GM19238 (cell line): ENCODE results near the gene ITGA2B.
"Not testable (repeated sequence)": the region's sequence is repeated elsewhere in the genome, so short reads cannot be mapped to it uniquely, and the experiment has no call there.

ENCODE experiments used
- DNase-seq: peaks from one replicate; pipeline ENCODE4 v3.0.0; 2011; ENCODE audit warnings: low spot score; ENCODE audit not compliant: insufficient read length

ITGA2B gene

DNA sequence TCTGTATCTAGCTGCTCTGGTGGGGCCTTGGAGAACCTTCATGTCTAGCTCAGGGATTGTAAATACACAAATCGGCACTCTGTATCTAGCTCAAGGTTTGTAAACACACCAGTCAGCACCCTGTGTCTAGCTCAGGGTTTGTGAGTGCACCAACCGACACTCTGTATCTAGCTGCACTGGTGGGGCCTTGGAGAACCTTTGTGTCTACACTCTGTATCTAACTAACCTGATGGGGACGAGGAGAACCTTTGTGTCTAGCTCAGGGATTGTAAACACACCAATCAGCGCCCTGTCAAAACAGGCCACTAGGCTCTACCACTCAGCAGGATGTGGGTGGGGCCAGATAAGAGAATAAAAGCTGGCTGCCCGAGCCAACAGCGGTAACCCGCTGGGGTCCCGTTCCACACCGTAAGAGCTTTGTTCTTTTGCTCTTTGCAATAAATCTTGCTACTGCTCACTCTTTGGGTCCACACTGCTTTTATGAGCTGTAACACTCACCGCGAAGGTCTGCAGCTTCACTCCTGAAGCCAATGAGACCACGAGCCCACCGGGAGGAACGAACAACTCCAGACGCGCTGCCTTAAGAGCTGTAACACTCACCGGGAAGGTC lies 19.9 kb downstream of the ITGA2B start:
- DNase-seq = not testable (repeated sequence)

DNA sequence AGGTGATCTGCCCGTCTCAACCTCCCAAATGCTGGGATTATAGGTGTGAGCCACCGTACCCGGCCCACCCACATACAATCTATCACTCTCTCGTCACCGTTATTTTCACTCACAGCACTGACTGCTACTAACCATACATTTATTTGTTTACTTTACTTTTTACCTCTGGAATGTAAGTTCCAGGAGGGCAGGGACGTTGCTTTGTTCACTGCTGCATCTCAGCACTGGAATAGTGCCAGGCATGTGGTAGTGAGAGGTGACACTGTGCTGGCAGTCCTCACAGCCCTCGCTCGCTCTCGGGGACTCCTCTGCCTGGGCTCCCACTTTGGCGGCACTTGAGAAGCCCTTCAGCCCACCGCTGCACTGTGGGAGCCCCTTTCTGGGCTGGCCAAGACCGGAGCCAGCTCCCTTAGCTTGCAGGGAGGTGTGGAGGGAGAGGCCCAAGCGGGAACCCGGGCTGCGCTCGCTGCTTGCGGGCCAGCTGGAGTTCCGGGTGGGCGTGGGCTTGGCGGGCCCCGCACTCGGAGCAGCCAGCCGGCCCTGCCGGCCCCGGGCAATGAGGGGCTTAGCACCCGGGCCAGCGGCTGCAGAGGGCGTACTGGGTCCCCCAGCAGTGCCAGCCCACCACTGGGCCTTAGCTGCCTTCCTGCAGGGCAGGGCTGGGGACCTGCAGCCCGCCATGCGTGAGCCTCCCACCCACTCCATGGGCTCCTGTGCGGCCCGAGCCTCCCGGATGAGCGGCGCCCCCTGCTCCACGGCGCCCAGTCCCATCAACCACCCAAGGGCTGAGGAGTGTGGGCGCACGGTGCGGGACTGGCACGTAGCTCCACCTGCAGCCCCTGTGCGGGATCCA lies 20.8 kb downstream of the ITGA2B start:
- not testable (repeated sequence) for DNase-seq

DNA sequence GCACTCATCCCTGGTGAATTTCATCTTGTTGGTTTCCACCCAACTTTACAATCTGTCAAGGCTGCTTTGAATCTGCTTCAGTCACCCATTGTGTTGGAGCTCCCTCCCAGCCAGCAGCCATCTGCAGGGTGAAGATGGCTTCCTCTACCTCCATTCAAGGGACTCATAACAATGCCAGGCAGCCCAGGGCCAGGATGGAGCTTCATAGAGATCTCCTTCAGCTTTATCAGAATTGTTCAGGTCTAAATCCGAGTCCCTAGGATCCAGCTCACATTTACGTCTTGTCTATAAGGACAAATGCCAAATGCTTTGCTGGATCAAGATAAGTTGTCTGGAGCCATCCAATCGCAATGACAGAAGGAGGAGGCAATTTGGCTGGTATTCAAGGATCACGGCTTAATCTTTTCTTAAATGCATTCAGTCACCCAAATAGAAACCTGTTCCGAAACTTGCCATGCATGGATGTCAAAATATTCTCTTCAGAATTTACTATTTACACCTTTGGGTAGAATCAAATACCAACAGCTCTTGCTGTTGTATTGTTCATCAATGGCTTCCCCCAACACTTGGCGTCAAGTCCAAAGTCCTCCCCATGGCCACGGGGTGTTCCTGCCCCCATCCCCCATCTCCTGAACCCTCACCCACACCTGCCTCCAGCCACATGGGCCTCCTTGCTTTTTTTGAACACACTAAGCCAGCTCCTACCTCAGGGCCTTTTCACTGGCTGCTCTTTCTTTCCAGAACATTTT lies 22.0 kb downstream of the ITGA2B start:
- DNase-seq = no peak

DNA sequence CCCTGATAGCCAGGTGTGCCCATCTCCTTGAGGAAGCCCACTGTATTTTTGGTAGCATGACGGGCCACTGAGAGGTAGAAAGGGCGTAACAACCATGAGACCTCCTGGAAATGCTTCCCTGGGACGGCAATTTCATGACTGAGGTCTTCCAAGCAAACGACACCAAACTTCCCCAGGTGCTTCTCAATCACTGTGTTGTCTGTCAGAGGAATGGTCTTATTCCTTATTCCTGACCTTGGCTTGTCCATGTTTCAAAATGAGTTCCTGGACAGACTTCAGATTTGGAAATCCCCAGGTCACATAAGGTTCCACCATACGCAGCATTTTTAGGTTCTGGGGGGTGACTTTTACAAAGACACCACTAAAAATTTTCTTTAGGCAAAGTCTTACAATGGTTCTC lies 24.4 kb downstream of the ITGA2B start:
- not testable (repeated sequence) for DNase-seq

DNA sequence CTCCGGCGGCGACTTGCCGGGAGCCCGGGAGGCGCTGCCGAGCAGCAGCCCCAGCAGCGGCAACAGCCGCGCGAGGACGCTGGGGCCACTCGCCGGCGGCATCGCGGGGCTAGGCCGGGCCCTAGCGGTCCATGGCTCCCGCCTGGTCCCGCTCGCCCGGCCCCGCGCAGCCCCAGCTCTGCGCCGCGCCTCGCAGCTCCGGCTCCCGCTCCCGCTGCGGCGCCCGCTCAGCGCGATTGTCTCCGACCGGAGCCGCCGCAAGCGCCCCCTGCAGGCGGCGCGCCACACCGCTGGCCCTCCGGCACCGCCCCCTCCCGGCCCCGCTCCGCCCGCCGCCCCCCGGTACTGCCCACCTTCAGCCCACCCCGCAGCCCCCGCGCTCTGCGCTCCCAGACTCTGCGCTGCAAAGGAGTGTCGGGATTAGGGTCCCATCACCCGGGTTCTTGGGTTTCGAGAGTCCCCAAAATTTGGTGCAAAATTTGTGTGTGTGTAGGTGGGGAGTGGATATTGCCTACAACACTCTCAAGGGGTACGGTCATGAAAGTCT lies 25.8 kb downstream of the ITGA2B start, which contains the start of gene FAM171A2:
Gene FAM171A2, minus strand, starts transcription at position 241 of the 547 bp plus-strand sequence. Its CDS starts 139 bp downstream, at position 102.
- DNase-seq = peak; percentile 86

DNA sequence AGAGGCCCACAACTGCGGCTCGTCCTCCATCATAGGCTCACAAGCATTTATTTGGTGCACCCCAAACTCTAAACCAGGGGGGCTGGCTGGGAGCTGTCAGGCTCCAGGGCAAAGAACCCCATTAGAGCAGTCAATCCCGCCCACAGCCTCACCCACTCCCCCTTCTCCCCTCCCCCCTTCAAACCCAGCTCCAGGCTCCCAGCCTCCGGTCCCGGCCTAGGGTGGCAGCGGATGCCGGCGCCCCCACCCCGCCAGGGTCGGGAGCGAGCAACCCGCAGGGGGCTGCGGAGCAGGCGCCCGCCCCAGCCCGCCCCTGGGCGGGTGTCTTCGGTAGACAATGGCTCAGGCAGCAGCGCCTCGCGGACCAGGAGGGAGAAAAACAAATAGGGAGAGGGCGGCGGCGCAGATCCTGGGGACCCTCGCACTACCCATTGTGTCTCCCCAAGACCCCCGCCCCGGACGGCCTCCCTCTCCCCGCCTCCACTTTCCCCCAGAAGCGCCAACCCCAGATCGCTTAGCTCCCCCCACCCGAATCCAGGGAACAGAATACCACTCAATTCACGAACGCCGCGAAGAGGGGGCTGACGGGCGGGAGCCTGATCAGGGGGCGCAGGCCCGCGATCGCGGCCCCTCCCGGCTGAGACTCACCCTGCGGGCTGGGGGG lies 26.4 kb downstream of the ITGA2B start:
- DNase-seq = peak; percentile 60

DNA sequence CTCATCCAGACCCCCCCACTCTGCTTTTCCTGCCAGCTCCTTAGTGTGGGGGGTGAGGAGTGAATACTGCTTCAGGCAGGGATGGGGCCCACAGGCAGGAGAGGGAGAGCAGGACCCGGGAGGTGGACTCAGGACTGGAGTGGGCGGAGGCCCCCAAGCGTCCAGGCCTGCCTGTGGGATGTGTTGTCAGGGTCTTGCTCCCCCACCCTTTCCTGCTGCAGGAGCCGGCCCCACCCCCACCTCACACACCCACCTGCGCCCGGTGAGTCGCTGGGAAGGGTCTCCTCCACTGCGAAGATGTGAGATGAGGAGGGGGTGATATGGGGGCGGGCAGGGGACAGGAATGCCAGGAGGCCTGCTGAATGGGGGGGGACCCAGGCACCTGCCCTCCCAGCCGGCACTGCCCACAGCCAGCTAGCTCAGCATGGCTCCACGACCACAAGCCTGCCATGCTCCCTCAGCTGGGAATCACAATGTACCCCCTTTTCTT lies 26.9 kb downstream of the ITGA2B start:
- DNase-seq = no peak

DNA sequence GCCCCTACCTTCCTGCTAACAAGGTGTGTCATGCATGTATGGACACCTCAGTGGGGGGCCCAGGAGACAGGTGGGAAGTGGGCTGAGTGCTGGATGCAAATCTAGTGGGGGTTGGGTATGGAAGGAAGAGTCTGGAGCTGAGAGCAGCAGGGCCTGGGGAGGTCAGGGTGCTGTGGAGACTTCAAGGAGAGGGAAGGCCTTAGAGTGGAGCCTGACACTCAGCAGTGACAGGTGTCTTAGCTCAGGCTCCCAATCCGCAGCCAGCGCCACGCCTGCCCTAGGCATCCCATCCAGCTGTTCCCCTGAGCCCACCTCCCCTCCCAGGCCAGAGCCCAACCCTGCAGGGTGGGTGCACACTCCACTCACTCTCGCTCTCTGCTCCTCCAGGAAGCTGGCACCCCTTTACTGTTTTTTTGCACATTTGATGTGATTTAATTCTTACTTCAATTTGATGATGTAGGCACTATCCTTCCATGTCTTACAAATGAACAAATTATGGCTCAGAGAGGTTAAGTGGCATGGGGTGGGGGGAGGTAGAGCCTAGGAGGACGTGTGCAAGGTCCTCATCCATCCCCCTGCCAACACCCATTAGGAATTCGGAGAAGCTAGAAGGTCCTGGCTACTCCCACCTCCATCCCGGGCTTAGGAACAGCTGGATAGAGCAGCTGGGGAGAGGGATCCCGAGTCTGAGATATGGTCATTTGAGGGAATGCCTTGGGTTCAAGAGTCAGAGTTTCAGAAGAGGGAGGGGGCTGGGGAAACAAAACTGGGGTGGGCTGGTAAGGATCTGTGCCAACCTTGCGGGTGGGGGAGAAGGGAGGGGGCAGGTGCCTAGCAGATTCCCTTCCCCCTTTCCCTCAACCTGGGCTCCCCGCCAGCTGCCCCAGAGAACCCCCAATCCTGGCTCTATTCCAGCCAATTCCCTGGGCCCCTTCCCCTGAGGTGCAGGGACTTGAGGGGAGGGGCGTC lies 27.9 kb downstream of the ITGA2B start:
- DNase-seq = no peak

DNA sequence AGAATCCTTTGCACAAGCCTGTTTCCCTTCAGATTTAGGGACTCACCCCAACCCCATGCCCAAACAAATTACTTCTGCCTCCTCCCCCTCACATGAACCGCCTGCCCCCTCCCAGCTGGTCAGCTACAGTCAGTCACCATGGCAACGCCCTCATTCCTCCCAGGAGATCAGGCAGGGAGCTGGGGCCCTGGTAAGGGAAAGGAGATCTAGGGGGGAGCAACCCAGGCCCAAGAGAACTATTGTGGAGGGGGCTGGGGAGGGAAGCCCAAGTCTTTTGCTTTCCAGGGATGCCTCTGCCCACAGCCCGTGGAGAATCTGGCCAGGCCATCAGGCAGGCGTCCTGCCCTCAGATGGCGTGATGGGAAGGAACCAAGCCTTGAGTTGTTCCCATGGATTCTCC lies 28.6 kb downstream of the ITGA2B start:
- DNase-seq = no peak

DNA sequence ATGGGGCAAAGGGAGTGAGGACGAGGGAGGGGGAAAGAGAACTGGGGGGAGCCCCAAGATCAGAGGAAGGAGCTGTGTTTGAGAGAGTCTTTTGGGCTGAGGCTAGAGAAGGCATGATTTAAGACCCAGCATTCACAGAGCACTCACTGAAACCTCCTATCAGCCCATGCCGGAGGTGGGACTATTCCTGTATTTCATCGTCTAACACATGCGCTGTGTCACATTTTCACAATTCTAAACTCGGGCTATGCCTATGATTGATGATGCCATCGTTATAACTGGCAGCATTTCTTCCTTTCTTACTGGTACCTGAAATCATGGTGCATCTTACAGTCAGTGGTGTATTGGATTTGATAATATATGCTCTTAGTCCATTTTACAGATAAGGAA lies 29.3 kb downstream of the ITGA2B start:
- no peak for DNase-seq

DNA sequence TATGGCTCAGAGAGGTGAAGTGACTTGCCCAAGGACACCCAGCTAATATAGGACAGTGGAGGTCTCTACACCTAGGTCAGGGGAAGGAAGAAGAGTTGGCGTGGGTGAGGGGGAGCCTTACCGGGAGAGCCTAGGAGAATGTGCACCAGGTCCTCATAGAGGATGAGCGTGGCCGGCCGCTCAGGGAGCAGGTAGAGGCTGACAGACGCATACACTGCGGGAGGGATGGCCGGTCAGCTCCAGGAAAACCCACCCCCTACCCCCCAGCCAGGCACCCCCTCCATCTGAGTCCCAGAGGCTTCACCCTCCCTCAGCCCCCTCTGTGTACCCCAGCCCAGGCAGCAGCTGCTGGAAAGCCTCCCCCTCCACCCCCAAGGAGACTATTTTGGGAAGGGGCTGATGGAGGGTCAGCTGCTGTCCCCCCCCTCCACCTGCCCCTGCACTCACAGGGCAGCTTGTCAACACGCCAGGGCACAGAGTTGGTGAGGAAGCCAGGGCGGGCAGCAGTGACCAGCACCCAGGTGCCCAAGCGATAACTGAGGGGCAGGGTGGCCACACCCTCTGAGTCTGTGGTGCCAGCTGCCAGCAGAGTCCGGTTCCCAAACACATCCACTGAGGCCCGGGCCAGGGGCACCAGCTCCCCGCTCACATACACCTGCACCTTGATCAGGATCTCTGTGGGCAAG lies 29.8 kb downstream of the ITGA2B start:
- DNase-seq = no peak

DNA sequence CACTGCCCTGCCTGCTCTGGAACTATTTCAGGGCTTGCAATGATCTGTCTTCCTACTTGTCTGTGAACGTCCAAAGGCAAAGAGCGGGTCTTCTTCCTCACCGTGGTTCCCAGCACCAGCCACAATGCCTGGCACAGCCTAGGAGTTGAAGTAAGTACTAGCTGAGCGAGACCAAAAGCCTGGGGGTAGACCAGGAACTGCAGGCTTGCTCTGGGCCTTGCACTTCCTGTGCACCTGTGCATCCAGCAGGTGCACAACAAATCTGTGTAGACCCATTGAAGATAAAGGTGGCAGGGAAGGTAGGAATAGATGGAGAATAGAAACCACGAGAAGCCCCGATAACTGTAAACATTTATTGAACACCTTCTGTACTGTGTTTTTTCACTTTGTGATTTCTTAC lies 30.4 kb downstream of the ITGA2B start:
- no peak for DNase-seq

DNA sequence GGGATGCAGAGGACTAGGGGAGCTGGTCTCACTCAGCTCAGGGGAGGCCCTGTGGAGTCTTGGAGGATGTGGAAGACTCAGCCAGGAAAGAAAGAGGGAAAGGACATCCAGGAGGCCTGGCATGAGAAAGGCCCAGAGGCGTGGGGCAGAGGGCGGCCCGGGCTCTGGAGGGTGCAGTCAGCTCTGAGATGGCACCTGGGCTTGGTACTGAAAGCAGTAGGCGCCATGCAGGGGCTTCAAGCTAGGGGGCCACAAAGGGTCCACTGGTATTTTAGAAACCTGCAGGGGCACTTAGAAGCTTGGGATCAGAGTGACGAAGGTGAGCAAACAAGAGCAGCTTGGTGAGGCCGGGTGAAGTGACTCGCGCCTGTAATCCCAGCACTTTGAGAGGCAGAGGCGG lies 31.4 kb downstream of the ITGA2B start:
- DNase-seq = no peak

DNA sequence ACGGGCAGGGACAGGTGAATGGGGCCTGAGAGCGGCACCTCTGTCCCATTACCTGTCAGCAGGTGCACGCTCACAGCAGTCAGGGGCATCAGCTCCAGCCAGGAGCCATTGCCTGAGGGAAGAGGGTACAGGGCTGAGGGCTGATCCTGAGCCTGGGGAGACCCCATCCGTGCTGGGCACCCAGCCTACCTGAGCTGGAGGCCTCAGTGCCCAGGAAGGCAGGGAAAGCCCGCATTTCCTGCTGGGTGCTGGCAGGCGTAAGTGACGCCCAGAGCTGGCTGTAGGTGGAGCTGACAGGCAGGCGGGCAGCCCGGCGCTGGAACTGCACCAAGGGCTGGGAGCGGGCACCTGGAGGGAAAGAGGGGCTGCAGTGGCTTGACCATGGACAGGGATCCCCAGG lies 33.2 kb downstream of the ITGA2B start:
- no peak for DNase-seq

DNA sequence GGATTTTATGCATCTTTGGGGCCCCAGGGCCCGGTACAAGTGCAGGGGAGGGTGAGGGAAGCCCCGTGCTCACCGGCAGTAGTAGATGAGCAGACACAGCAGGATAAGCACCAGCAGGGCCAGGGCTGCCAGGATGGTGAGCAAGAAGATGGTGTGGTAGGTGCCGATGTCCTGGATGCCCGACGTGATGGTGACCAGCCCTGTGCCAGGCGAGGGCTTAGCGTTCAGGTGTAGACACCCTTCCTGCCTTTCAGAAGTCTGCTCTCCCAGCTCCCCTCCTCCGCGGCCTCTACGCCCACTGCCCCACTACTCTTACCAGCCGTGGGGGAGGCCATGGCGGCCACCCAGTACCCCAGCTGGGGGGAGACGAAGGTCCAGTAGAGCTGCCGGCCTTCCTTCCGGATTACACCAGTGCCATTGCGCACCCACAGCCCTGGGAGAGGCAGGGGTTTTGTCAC lies 33.8 kb downstream of the ITGA2B start:
- DNase-seq = no peak

DNA sequence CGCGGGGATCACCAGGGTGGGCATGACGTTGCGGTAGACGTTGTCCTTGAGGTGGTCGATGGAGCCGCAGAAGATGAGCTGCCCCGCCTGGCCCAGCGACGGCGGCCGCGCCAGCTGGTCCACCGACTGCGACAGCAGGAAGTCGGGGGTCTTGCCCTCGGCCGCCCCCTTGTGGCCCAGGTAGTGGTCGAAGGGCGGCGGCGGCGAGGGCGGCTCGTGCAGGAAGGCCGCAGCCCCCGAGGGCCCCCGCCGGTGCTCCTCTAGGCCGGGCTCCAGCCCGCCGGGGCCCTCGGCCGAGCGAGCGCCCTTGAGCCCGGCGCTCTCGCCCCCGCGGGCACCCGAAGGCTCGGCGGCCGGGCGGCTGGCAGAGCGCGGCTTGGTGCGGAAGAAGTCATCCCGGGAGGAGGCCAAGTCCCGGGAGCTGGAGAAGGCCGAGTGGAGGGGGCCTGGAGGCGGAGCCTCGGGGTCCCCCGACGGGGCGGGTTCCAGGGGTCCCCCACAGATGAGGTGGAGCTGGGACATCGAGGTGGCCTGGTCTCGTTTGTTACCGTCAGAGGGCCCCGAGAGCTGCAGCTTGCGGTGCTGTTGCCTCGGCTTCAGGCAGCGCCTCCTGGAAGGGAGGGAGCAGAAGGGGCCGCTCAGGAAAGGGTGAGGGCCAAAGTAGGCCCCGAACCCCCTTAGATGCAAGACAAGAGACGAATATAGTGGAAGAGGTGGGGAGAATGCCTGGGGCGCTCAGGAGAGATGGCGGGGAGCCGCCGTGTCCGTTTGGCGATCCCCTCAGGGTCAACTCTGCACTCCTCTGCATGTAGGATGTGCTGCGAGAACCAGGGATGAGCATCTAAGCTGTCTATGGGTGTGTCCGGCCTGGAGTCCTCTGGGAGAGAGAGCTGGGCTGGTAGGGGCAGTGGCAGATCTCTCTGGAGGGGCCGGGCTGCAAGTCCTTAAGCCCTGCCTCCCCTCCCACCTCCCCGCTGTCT lies 34.6 kb downstream of the ITGA2B start:
- peak; percentile 59 for DNase-seq

DNA sequence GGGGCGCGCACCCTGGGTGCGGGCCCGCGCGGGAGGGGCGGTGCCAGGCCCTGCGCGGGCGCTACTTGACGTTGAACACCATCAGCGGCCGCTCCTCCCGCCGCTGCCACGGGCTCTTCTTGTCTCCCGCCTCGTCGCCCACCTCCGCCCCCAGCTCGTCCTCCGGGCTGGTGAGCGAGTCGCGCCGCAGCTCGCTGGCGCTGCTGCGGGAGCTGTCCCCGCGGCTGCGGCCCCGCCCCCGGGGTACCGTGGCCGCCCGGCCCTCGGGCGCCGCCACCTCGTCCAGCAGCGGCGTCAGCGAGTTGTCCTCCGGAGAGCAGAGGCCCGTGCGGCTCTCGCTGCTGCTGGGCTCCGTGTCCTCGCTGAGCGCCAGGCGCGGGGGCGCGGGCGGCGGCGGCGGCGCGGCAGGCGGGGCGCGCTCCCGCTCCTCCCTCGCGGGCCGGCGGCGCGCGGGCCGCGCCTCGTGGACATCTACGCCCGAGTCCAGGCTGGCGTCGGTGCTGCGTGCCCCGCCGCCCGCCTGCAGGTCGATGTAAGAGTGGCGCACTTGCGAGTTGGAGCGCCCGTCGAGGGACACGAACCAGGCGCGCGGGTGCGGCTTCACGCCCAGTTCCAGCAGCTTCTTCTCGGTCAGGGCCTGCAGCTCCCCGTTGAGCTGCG lies 35.6 kb downstream of the ITGA2B start:
- DNase-seq = no peak
